Activated CD4-positive, alpha-beta T cell treated with anti-CD3 and anti-CD28 coated beads for 36 hours (primary cell): ENCODE data around the gene RAB7B. TPM values are rescaled to one million over a fixed set of nuclear protein-coding genes. Genes with fewer than 3 reads are reported as not detected.

Experiments used
- ATAC-seq: fragments of 200-7000 bp; cut with Tn5 transposase; one replicate; pipeline ENCODE4 v1.10.0; 2021; ENCODE audit warnings: mild to moderate bottlenecking, moderate library complexity
- CTCF ChIA-PET: fragments of 350-600 bp; sonication (Branson Sonifier 250); formaldehyde crosslinking; loops from one replicate; lab custom pipeline; 2021; ENCODE audit warnings: antibody characterized with exemption; lab: Charles Lee
- POLR2A ChIA-PET: fragments of 350-600 bp; sonication (Branson Sonifier 250); formaldehyde crosslinking; loops from one replicate; lab custom pipeline; 2021; ENCODE audit warnings: antibody characterized with exemption, inconsistent platforms; lab: Charles Lee
- DNase-seq: peaks from one replicate; pipeline ENCODE4 v3.0.0-alpha.2; 2020
- H3K27ac Mint-ChIP-seq: one replicate; pipeline ENCODE4 v1.8.0; 2021; ENCODE audit warnings: mixed read lengths
- H3K27me3 Mint-ChIP-seq: one replicate; pipeline ENCODE4 v1.8.0; 2021; ENCODE audit warnings: mixed read lengths
- H3K36me3 Mint-ChIP-seq: one replicate; pipeline ENCODE4 v1.8.0; 2021; ENCODE audit warnings: low read depth, mixed read lengths
- H3K4me1 Mint-ChIP-seq: one replicate; pipeline ENCODE4 v1.8.0; 2021; ENCODE audit warnings: mixed read lengths
- H3K4me3 Mint-ChIP-seq: one replicate; pipeline ENCODE4 v1.8.0; 2021; ENCODE audit warnings: mild to moderate bottlenecking, moderate library complexity, mixed read lengths
- H3K9me3 Mint-ChIP-seq: one replicate; pipeline ENCODE4 v1.8.0; 2021; ENCODE audit warnings: low read depth, mixed read lengths
- intact Hi-C, 2 experiments: fragments of 100-400 bp; cut with DNase I in 1 of 2; cut with micrococcal nuclease in 1 of 2; formaldehyde crosslinking; loops; one replicate each; pipeline versions ENCODE4 v1.14.2 to v1.15.1; 2022 to 2024; cut with DNase I, micrococcal nuclease
- total RNA-seq, 2 experiments: library from RNA; stranded (reverse); gene quantifications; one replicate each; pipeline ENCODE4 v1.2.3, GENCODE V29; 2021

The RAB7B gene
- total RNA-seq, 2 experiments from 2014 or later: not detected

GRCh38 chr1:205934788-205935187 is 68.4 kb downstream of the RAB7B start:
- intact Hi-C loops: no loop called here
- no peaks in the 10 kb centered on the region for H3K4me1 Mint-ChIP-seq
- DNase-seq: no peak

DNA sequence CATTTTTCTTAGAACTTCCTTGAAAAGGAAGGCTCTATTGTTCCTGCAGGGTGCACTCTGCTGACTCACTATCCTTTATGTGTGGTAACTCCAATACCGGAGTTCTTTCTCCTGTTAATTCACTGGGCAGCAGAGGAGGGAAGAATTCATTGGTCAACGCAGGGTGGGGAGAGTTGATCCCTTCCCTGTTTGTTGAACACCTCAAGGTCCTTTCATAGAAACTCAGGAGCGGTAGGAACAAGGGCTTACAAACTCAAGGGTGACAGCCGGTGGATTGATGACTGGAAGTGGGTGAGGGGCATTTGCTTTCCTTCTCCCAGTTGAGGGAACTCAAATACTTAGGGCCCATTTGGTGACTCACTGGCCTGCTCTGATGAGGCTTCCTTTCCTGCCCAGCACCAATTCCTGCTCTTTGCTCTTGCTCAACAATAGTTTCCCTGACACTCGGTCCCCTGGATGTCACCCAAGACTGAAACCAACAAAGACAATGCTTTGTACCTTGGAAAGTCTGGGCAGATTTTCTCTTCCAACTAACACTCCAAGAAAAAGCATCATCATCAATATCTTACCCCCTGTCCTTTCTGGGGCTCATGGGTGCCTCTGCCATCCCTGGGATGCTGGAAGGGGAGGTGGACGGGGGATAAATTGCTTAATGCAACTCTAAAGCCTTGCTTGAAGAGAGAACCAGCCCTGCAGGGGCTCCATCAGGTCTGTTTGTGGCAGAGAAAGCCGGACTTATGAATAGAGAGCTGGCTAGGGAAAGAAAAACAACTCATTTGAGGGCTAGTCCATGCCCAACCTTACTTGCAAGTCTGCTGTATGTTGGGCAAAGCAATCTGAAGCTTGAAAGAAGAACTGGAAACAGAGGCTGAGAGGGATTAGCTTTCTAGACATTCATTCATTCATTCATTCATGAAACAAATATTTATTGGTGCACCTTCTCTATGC is 69.2 kb downstream of the RAB7B start:
- Mint-ChIP-seq H3K9me3 (no peaks in the 10 kb centered on the region), H3K27ac (no peak overlapping the region), H3K4me1 (no peaks in the 10 kb centered on the region), H3K36me3 (no peaks in the 10 kb centered on the region), H3K27me3 (peaks cover 17% of the 10 kb centered on the region), H3K4me3 (no peak overlapping the region)
- ChIA-PET CTCF (interaction anchor here (1.6 kb wide), 1 partner anchor 43 kb away, joined by 5 read pairs; no protein-coding TSS in a partner anchor), POLR2A (no interaction called here)
- DNase-seq (no peak), ATAC-seq (no peak)
- intact Hi-C loops: no loop called here

More at GRCh38 chr1:205934788-205935187, 68.4 kb downstream of the RAB7B start:
- peaks cover 20% of the 10 kb centered on the region for H3K27me3 Mint-ChIP-seq
- no peak for ATAC-seq
- CTCF ChIA-PET: interaction anchor here (0.8 to 1.6 kb wide), 2 partner anchors 15 to 43 kb away, joined by 3 to 5 read pairs; no protein-coding TSS in a partner anchor
- H3K36me3 Mint-ChIP-seq: no peaks in the 10 kb centered on the region
- H3K4me3 Mint-ChIP-seq: no peak overlapping the region
- POLR2A ChIA-PET: no interaction called here
- H3K9me3 Mint-ChIP-seq: no peaks in the 10 kb centered on the region
- no peak overlapping the region for H3K27ac Mint-ChIP-seq

GRCh38 chr1:205932776-205933175 is 70.4 kb downstream of the RAB7B start:
- H3K4me1 Mint-ChIP-seq: no peaks in the 10 kb centered on the region
- no peak for ATAC-seq
- POLR2A ChIA-PET: no interaction called here
- peaks cover 11% of the 10 kb centered on the region for H3K27me3 Mint-ChIP-seq
- CTCF ChIA-PET: interaction anchor here (0.8 to 1.0 kb wide), 2 partner anchors 15 to 274 kb away, joined by 3 read pairs; no protein-coding TSS in a partner anchor
- intact Hi-C loops: no loop called here
- H3K36me3 Mint-ChIP-seq: no peaks in the 10 kb centered on the region
- no peak overlapping the region for H3K27ac Mint-ChIP-seq
- H3K9me3 Mint-ChIP-seq: no peaks in the 10 kb centered on the region
- DNase-seq: no peak
- no peak overlapping the region for H3K4me3 Mint-ChIP-seq

DNA sequence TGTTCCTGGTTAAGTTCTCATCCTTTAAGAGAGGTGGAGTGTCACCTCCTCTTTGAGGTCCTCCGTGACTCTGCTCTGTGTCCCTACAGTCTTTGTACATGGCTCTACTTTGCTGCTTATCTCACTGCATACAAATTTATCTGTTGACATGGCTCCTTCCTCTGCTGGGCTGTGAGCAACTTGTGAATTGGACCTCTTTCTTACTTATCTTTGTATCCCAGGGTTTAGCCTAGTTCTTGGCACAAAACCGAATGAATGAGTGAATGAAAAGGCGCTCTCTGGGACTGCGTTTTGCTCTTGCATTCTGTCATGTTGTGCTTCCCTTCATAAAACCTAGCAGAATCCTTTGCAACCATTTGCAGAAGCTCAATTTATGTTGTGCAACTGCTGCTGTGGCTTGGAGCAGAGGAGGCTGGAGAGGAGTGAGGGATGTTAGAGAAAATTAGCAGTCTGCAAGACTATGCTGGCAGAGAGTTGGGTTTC is 72.4 kb downstream of the RAB7B start:
- Mint-ChIP-seq H3K36me3 (no peaks in the 10 kb centered on the region), H3K9me3 (no peaks in the 10 kb centered on the region), H3K27ac (no peak overlapping the region), H3K4me1 (no peaks in the 10 kb centered on the region), H3K27me3 (peaks cover 1% of the 10 kb centered on the region), H3K4me3 (no peak overlapping the region)
- ChIA-PET CTCF (interaction anchor here (2.9 kb wide), 1 partner anchor 46 kb away, joined by 9 read pairs; no protein-coding TSS in a partner anchor), POLR2A (no interaction called here)
- intact Hi-C loops: no loop called here
- ATAC-seq (no peak), DNase-seq (no peak)

- no peaks in the 10 kb centered on the region for H3K27me3 Mint-ChIP-seq
Observed at GRCh38 chr1:205930195-205930577, 73.0 kb downstream of the RAB7B start.

GRCh38 chr1:205929496-205930194 is 73.5 kb downstream of the RAB7B start:
- POLR2A ChIA-PET: no interaction called here
- intact Hi-C loops: no loop called here

More at GRCh38 chr1:205930195-205930577, 73.0 kb downstream of the RAB7B start:
- H3K4me1 Mint-ChIP-seq: no peaks in the 10 kb centered on the region
- intact Hi-C loops: no loop called here
- H3K27ac Mint-ChIP-seq: no peak overlapping the region
- H3K9me3 Mint-ChIP-seq: no peaks in the 10 kb centered on the region
- no peak overlapping the region for H3K4me3 Mint-ChIP-seq
- DNase-seq (no peak), ATAC-seq (no peak)
- H3K36me3 Mint-ChIP-seq: no peaks in the 10 kb centered on the region
- ChIA-PET POLR2A (no interaction called here), CTCF (interaction anchor here (1.5 to 2.9 kb wide), 2 partner anchors 11 to 47 kb away, joined by 3 to 9 read pairs; no protein-coding TSS in a partner anchor)

DNA sequence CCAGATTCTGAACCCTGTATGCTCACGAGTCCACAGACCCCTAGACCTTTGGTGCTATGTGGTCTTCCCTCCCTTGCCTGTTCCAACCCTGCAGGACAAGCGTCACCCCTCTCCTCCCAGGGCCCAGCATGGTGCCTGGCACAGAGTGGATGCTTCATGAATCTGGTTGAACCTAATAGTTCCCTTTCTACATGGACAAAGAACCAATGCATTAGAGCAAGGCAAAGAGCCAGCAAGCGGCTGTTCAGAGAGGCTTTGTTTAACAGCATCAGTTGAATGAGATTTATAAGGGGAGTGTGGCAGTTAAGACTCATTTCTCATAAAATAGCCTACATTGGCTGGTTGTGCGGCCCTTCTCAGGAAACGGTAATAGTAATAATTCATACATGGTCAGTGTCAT is 74.9 kb downstream of the RAB7B start:
- H3K4me3 Mint-ChIP-seq: no peak overlapping the region
- H3K4me1 Mint-ChIP-seq: no peaks in the 10 kb centered on the region
- ATAC-seq (no peak), DNase-seq (no peak)
- ChIA-PET CTCF (interaction anchor here (0.6 to 2.9 kb wide), 3 partner anchors 14 to 533 kb away, joined by 3 to 9 read pairs (median 3); no protein-coding TSS in a partner anchor), POLR2A (no interaction called here)
- no peaks in the 10 kb centered on the region for H3K27me3 Mint-ChIP-seq
- no peaks in the 10 kb centered on the region for H3K36me3 Mint-ChIP-seq
- no peak overlapping the region for H3K27ac Mint-ChIP-seq
- no peaks in the 10 kb centered on the region for H3K9me3 Mint-ChIP-seq
- intact Hi-C loops: no loop called here

More at GRCh38 chr1:205929496-205930194, 73.5 kb downstream of the RAB7B start:
- no peak overlapping the region for H3K27ac Mint-ChIP-seq
- H3K9me3 Mint-ChIP-seq: no peaks in the 10 kb centered on the region
- no peak for DNase-seq
- no peaks in the 10 kb centered on the region for H3K36me3 Mint-ChIP-seq
- no peaks in the 10 kb centered on the region for H3K27me3 Mint-ChIP-seq
- H3K4me1 Mint-ChIP-seq: no peaks in the 10 kb centered on the region
- CTCF ChIA-PET: interaction anchor here (1.5 to 2.9 kb wide), 3 partner anchors 11 to 48 kb away, joined by 3 to 9 read pairs (median 3); no protein-coding TSS in a partner anchor
- H3K4me3 Mint-ChIP-seq: no peak overlapping the region
- no peak for ATAC-seq

DNA sequence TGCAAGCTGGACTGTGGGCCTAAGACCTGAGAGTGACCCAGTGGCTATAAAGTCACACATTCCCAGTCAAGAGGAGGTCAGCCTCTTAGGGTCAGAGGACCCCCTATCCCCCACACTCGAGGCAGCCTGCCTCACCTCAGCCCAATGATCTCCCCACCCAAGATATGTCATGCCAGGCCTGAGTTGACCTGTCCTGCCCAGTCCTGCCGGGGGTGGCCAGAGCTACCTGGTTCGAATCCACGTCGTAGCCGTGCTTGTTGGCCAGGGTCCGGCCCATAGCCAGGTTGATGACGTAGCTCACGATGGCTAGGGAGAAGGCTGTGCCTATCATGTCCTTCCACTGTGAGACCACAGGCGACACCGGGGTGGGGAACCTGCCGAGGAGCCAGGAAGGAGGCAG is 75.5 kb downstream of the RAB7B start:
- no peak overlapping the region for H3K27ac Mint-ChIP-seq
- POLR2A ChIA-PET: no interaction called here
- no peaks in the 10 kb centered on the region for H3K9me3 Mint-ChIP-seq
- CTCF ChIA-PET: no interaction called here
- H3K36me3 Mint-ChIP-seq: no peaks in the 10 kb centered on the region
- H3K27me3 Mint-ChIP-seq: no peaks in the 10 kb centered on the region
- DNase-seq (no peak), ATAC-seq (no peak)
- H3K4me3 Mint-ChIP-seq: no peak overlapping the region
- intact Hi-C loops: no loop called here
- no peaks in the 10 kb centered on the region for H3K4me1 Mint-ChIP-seq

- H3K36me3 Mint-ChIP-seq: no peaks in the 10 kb centered on the region
- DNase-seq: no peak
- H3K4me3 Mint-ChIP-seq: no peak overlapping the region
- ATAC-seq: no peak
- no peak overlapping the region for H3K27ac Mint-ChIP-seq
- POLR2A ChIA-PET: no interaction called here
- H3K4me1 Mint-ChIP-seq: no peaks in the 10 kb centered on the region
- CTCF ChIA-PET: no interaction called here
- intact Hi-C loops: no loop called here
- H3K27me3 Mint-ChIP-seq: no peaks in the 10 kb centered on the region
- no peaks in the 10 kb centered on the region for H3K9me3 Mint-ChIP-seq
Observed at GRCh38 chr1:205927247-205927646, 75.9 kb downstream of the RAB7B start.
